Epithelial cell of proximal tubule (primary cell): Measurements from ENCODE around the gene TCF7L2. TPM values are rescaled to one million over a fixed set of nuclear protein-coding genes. Genes with fewer than 3 reads are reported as not detected.

Experiments used
- DNase-seq: peaks from one replicate; pipeline ENCODE4 v3.0.0-alpha.2; 2011; ENCODE audit warnings: low read depth
- H3K4me3 ChIP-seq: 2 replicates; pipeline ENCODE4 v1.5.1; 2011; ENCODE audit warnings: low read depth, mild to moderate bottlenecking, low read length
- total RNA-seq: library from RNA; depleted of rRNA; stranded (reverse); fragments of >200 nt; gene quantifications from 2 replicates; pipeline ENCODE4 v1.2.3, GENCODE V29; 2015
- TF ChIP-seq, protein P1 (sequence below): conservative IDR thresholded peaks from 2 replicates; pipeline ENCODE4 v1.5.1; 2012; ENCODE audit warnings: low read depth, mild to moderate bottlenecking, low read length

Gene TCF7L2
- total RNA-seq, 1 donor from 2014 or later = 5.4 TPM

GRCh38 chr10:113026679-113027078, 76.6 kb downstream of the TCF7L2 start:
- no peak overlapping the region for H3K4me3 ChIP-seq
- DNase-seq = no peak
- TF ChIP-seq, protein P1, sequence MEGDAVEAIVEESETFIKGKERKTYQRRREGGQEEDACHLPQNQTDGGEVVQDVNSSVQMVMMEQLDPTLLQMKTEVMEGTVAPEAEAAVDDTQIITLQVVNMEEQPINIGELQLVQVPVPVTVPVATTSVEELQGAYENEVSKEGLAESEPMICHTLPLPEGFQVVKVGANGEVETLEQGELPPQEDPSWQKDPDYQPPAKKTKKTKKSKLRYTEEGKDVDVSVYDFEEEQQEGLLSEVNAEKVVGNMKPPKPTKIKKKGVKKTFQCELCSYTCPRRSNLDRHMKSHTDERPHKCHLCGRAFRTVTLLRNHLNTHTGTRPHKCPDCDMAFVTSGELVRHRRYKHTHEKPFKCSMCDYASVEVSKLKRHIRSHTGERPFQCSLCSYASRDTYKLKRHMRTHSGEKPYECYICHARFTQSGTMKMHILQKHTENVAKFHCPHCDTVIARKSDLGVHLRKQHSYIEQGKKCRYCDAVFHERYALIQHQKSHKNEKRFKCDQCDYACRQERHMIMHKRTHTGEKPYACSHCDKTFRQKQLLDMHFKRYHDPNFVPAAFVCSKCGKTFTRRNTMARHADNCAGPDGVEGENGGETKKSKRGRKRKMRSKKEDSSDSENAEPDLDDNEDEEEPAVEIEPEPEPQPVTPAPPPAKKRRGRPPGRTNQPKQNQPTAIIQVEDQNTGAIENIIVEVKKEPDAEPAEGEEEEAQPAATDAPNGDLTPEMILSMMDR = no peak

DNA sequence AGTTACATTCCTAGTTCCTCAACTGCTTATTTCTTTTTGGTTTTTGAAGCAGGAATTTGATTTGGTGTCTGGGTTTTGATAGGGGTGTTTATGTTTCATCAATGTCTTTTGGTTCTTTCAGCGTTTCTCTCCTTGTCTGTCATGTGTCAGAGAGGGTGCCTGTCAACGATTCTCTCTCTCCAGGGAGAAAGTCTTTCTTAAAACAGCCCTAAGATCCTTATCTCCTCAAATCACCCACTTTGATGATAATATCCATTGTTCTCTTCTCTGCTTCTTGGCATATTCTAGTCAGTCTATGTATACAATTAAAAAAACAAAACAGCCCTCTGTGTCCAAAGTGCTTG, 77.2 kb downstream of the TCF7L2 start:
- H3K4me3 ChIP-seq = no peak overlapping the region
- TF ChIP-seq, protein P1 = no peak
- DNase-seq = no peak

DNA sequence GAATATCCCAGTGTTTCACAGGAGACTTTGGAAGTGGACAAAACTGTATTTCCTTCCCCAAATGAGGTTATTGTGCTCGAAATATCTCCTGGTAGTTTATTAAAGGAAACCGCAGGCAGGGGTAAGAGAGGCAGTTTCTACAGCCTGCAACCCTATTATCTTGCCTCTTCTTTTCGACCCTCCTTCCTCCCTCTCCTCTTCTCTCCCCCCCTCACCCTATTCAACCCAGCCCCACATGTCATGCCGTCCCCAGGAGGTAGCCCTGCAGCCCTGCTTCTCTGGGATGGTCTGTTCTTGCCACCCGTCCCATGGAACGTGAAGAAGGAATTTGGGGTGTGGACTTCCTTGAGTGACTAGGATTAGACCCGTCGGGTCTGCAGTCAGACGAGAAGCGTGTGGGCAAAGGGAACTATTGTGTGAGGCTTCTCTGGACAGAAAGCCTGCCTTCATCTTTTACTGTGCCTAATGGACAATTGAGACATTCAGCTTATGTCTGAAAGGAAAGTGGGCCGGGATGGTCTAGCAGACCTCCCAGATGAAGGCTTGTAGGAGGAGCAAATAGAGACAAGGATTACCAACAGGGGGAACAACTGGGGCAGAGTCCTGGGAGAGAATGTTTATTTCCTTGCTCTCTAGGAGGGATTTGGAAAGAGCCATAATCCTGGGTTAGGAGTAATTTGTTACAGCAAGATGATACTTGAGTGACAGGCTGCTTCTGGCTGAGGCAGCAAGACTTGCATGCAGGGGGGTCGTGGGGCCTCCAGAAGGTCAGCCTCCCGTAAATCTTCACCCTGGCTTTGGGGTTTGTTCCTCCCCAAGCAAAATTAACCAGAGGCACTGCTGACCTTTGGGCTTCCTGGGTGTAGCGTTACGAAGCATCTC, 77.8 kb downstream of the TCF7L2 start:
- no peak overlapping the region for H3K4me3 ChIP-seq
- DNase-seq = no peak
- TF ChIP-seq, protein P1 = no peak

DNA sequence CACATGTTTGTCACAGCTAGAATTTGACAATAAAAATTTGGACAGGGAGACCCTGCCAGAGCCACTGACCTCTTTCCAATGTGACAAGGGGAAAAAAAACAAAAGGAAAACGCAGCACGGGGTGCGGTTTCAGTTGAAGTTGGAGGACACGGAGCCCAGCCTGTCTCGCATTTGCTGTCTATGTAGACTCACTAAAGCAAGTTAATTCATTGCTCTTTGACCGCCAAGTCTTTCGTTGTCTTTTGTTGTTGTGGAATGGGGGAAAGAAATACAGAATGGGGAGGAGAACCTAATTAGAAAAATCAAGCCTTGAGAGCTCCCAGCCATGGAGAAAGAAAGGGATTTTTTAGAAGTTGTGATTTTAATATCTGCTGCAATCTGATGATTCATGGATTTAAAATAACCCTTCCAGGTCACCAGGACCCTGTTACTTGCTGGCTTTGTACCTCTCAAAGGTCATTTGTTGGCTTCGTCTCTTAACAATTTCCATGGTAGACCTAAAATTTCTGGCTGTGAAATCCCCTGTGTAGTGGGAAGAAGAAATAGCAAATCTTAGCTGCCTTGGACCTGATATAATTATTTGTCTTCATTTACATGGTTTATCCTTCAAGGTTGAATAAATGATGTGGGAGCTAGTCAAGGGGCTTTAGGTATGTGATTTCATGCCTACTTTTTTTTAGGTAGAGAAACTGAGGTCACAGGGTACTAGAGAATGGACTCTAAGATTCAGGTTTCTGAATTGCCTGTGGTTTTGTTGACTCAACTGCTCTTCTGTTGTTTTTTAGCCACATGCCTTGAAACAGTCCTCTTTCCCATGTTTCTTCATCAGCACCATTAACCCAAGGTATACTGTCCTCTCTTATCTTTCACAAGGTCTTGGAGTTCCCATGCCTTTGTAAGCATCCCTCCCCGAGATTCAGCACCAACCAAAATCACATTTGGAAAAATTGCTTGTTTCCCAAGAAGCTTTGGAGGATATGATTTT, 78.7 kb downstream of the TCF7L2 start:
- TF ChIP-seq, protein P1 = no peak
- H3K4me3 ChIP-seq = no peak overlapping the region
- no peak for DNase-seq

DNA sequence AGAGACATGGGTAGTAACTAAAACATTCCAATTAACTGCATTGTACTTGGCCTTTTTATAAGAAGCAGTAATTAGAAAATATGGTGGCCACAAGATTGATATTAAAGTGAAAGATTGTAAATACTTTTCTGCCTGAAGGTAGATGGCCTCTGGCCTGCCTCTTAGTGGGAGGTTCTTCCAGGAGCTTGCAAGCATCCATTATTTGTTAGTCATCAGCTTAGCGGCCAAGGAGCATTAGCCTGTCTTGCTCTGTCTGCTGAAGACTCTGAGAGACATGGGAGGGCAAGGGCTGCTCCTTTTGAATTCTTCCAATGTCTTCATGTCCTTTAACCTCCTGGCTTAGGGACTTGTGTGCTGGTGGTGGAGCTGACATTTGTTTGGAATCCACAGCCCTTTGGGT, 80.4 kb downstream of the TCF7L2 start:
- no peak overlapping the region for H3K4me3 ChIP-seq
- TF ChIP-seq, protein P1 = no peak
- DNase-seq = no peak

GRCh38 chr10:113031147-113031546, 81.1 kb downstream of the TCF7L2 start:
- no peak overlapping the region for H3K4me3 ChIP-seq
- TF ChIP-seq, protein P1 = no peak
- DNase-seq = no peak
